HEK293 (cell line): ENCODE results near the gene TTC23L.
A peak's percentile ranks its signal among the peaks of the same experiment; 100 is the strongest.

Source experiments
- CTCF ChIA-PET: fragments of 350-600 bp; formaldehyde crosslinking; extraction: SDS; loops from one replicate; lab custom pipeline; 2021; ENCODE audit warnings: antibody characterized with exemption; lab: Yijun Ruan, JAX
- POLR2A ChIA-PET: fragments of 300-600 bp; formaldehyde crosslinking; extraction: SDS; loops from one replicate; lab custom pipeline; 2020; ENCODE audit warnings: antibody characterized with exemption, inconsistent platforms; lab: Yijun Ruan, JAX
- H3K27ac ChIP-seq: fragments of 200-500 bp; sonication (Bioruptor generic); 2 replicates; pipeline ENCODE4 v1.5.1; 2014; ENCODE audit warnings: low read depth, low read length, control low read depth, inconsistent platforms; ENCODE audit errors: extremely low read depth
- H3K36me3 ChIP-seq, 2 experiments: fragments of 200-500 bp in 1 of 2; sonication (Bioruptor generic) in 1 of 2; 1 replicate in 1 of 2; 2 replicates in 1 of 2; pipeline ENCODE4 v1.5.1; 2014 to 2017; ENCODE audit warnings: inconsistent platforms in 2 of 2, low read length in 2 of 2; ENCODE audit not compliant: control insufficient read depth in 2 of 2, insufficient read depth in 1 of 2
- H3K4me1 ChIP-seq: fragments of 200-500 bp; sonication (Bioruptor generic); 2 replicates; pipeline ENCODE4 v1.5.1; 2014; ENCODE audit warnings: mild to moderate bottlenecking, low read length, inconsistent platforms; ENCODE audit not compliant: control insufficient read depth, insufficient read depth
- H3K4me3 ChIP-seq: 2 replicates; pipeline ENCODE4 v1.5.1; 2011; ENCODE audit warnings: low read depth, mild to moderate bottlenecking, control low read depth, low read length, moderate library complexity
- H3K9me3 ChIP-seq: fragments of 200-500 bp; sonication (Bioruptor generic); 2 replicates; pipeline ENCODE4 v1.5.1; 2014; ENCODE audit warnings: low read depth, low read length, inconsistent platforms; ENCODE audit not compliant: control insufficient read depth, insufficient read depth
- INSM2 ChIP-seq: fragments of 450-650 bp; formaldehyde crosslinking; IDR thresholded peaks from 2 replicates; pipeline ENCODE4 v1.5.1; 2016; ENCODE audit warnings: missing biosample characterization, missing genetic modification characterization
- MEIS1 ChIP-seq: sonication (generic); formaldehyde crosslinking; IDR thresholded peaks from 2 replicates; pipeline ENCODE4 v1.8.1; 2022; ENCODE audit warnings: missing genetic modification reagents, mild to moderate bottlenecking, borderline replicate concordance
- MZF1 ChIP-seq: fragments of 450-650 bp; formaldehyde crosslinking; IDR thresholded peaks from 2 replicates; pipeline ENCODE4 v1.5.1; 2017; ENCODE audit warnings: missing biosample characterization, missing genetic modification characterization, borderline replicate concordance
- RBAK ChIP-seq: fragments of 450-650 bp; formaldehyde crosslinking; IDR thresholded peaks from 2 replicates; pipeline ENCODE4 v1.5.1; 2016; ENCODE audit warnings: missing biosample characterization, missing genetic modification characterization
- REPIN1 ChIP-seq: fragments of 450-650 bp; formaldehyde crosslinking; IDR thresholded peaks from 2 replicates; pipeline ENCODE4 v1.5.1; 2017; ENCODE audit warnings: missing biosample characterization, missing genetic modification characterization, low read depth
- ZBTB1 ChIP-seq: fragments of 450-650 bp; formaldehyde crosslinking; IDR thresholded peaks from 2 replicates; pipeline ENCODE4 v1.5.1; 2016; ENCODE audit warnings: missing biosample characterization, missing genetic modification characterization
- ZFP69B ChIP-seq: fragments of 450-650 bp; formaldehyde crosslinking; IDR thresholded peaks from 2 replicates; pipeline ENCODE4 v1.5.1; 2016; ENCODE audit warnings: missing biosample characterization, missing genetic modification characterization
- ZNF140 ChIP-seq: fragments of 450-650 bp; formaldehyde crosslinking; IDR thresholded peaks from 2 replicates; pipeline ENCODE4 v1.5.1; 2016; ENCODE audit warnings: missing biosample characterization, missing genetic modification characterization
- ZNF18 ChIP-seq: fragments of 450-650 bp; formaldehyde crosslinking; IDR thresholded peaks from 2 replicates; pipeline ENCODE4 v1.5.1; 2016; ENCODE audit warnings: missing biosample characterization, missing genetic modification characterization
- ZNF19 ChIP-seq: fragments of 450-650 bp; formaldehyde crosslinking; IDR thresholded peaks from 2 replicates; pipeline ENCODE4; 2016; ENCODE audit warnings: missing biosample characterization, missing genetic modification characterization, low read depth
- ZNF335 ChIP-seq: fragments of 450-650 bp; formaldehyde crosslinking; conservative IDR thresholded peaks from 2 replicates; pipeline ENCODE4 v1.5.1; 2016; ENCODE audit warnings: missing biosample characterization, missing genetic modification characterization
- ZNF350 ChIP-seq: fragments of 450-650 bp; formaldehyde crosslinking; IDR thresholded peaks from 2 replicates; pipeline ENCODE4 v1.5.0; 2017; ENCODE audit warnings: missing biosample characterization, mild to moderate bottlenecking, missing genetic modification characterization
- ZNF621 ChIP-seq: fragments of 450-650 bp; formaldehyde crosslinking; IDR thresholded peaks from 2 replicates; pipeline ENCODE4 v1.5.1; 2017; ENCODE audit warnings: missing biosample characterization, missing genetic modification characterization
- ZNF658 ChIP-seq: fragments of 450-650 bp; formaldehyde crosslinking; IDR thresholded peaks from 2 replicates; pipeline ENCODE4; 2016; ENCODE audit warnings: missing biosample characterization, missing genetic modification characterization
- ZNF701 ChIP-seq: fragments of 450-650 bp; formaldehyde crosslinking; IDR thresholded peaks from 2 replicates; pipeline ENCODE4 v1.5.1; 2016; ENCODE audit warnings: missing biosample characterization, missing genetic modification characterization
- ZNF791 ChIP-seq: fragments of 450-650 bp; formaldehyde crosslinking; IDR thresholded peaks from 2 replicates; pipeline ENCODE4 v1.5.1; 2016; ENCODE audit warnings: missing biosample characterization, missing genetic modification characterization
- ZNF792 ChIP-seq: fragments of 450-650 bp; formaldehyde crosslinking; IDR thresholded peaks from 2 replicates; pipeline ENCODE4 v1.5.1; 2016; ENCODE audit warnings: missing biosample characterization, missing genetic modification characterization
- ZSCAN18 ChIP-seq: fragments of 450-650 bp; formaldehyde crosslinking; IDR thresholded peaks from 2 replicates; pipeline ENCODE4 v1.5.1; 2016; ENCODE audit warnings: missing biosample characterization, missing genetic modification characterization
- TF ChIP-seq, protein P1 (sequence below): fragments of 450-650 bp; formaldehyde crosslinking; IDR thresholded peaks from 2 replicates; pipeline ENCODE4 v1.5.1; 2016; ENCODE audit warnings: missing biosample characterization, missing genetic modification characterization
- TF ChIP-seq, protein P2 (sequence below): fragments of 450-650 bp; formaldehyde crosslinking; IDR thresholded peaks from 2 replicates; pipeline ENCODE4 v1.5.1; 2016; ENCODE audit warnings: missing biosample characterization, missing genetic modification characterization

TTC23L gene

DNA sequence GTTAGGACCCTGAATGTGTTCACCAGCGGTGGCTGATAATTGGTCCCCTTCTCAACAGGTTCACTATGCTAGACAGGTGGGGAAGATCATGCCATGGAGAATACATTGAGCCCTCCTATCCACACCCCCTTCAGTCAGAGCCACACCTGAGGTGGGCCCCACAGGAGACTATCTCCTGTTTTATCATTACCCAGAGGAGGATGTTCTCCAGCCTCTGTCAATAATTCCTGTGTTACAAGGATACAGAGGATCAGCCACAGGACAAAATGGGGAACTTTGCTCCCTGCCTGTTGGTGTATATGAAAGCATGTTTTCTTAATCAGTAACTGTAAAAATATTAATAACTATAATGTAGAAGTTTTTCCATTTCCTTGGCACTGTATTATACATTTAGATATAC lies 50.4 kb downstream of the TTC23L start:
- TF ChIP-seq, protein P1, sequence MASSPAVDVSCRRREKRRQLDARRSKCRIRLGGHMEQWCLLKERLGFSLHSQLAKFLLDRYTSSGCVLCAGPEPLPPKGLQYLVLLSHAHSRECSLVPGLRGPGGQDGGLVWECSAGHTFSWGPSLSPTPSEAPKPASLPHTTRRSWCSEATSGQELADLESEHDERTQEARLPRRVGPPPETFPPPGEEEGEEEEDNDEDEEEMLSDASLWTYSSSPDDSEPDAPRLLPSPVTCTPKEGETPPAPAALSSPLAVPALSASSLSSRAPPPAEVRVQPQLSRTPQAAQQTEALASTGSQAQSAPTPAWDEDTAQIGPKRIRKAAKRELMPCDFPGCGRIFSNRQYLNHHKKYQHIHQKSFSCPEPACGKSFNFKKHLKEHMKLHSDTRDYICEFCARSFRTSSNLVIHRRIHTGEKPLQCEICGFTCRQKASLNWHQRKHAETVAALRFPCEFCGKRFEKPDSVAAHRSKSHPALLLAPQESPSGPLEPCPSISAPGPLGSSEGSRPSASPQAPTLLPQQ (tag by site-specific recombination) = peak; percentile 28; the same call in 1 of the 2 replicates
- TF ChIP-seq INSM2 (no peak), ZFP69B (tag by site-specific recombination) (0 out of 2 replicates have a peak, but pooled peaks have one; percentile 25)
- H3K27ac ChIP-seq = no peak overlapping the region
- CTCF ChIA-PET = no interaction called here
- no peaks in the 10 kb centered on the region for H3K4me1 ChIP-seq
- no peaks in the 10 kb centered on the region for H3K36me3 ChIP-seq
- H3K9me3 ChIP-seq = no peaks in the 10 kb centered on the region
- no peak overlapping the region for H3K4me3 ChIP-seq
- POLR2A ChIA-PET = no interaction called here

DNA sequence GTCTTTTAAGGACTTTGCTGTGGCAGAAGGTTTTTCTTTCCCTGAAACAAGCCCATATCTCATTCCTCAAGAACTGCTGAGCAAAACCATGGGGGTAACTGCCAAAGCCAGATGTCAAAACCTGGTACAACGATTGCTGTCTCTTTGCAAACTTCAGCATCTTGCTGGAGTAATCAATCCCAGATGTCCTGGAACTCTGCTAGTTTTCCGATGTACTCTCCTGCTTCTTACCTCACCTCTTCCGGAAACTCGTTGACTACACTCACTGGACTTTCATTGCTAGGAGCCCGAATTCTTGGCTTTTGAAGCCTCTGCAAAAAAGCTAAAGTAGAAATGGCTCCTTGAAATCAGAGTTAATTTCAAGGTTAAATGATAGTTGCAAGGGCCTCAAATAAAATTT lies 53.0 kb downstream of the TTC23L start:
- CTCF ChIA-PET = interaction anchor here (7.7 kb wide), 1 partner anchor 406 kb away, joined by 150 read pairs; no protein-coding TSS in a partner anchor
- no peak overlapping the region for H3K27ac ChIP-seq
- TF ChIP-seq ZNF335 = no peak
- TF ChIP-seq, protein P2, sequence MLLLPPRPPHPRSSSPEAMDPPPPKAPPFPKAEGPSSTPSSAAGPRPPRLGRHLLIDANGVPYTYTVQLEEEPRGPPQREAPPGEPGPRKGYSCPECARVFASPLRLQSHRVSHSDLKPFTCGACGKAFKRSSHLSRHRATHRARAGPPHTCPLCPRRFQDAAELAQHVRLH = no peak
- no peak for TF ChIP-seq ZNF140 (tag by site-specific recombination)
- no peak for TF ChIP-seq ZNF701 (tag by site-specific recombination)
- TF ChIP-seq MZF1 (tag by site-specific recombination) = no peak
- TF ChIP-seq ZNF791 (tag by site-specific recombination) = no peak
- no peak for TF ChIP-seq ZNF658
- no peak for TF ChIP-seq ZNF19 (tag by site-specific recombination)
- no peak for TF ChIP-seq ZNF350
- TF ChIP-seq, protein P1 (tag by site-specific recombination) = no peak
- no peak for TF ChIP-seq RBAK (tag by site-specific recombination)
- no peak for TF ChIP-seq ZSCAN18 (tag by site-specific recombination)
- TF ChIP-seq MEIS1 (CRISPR knock-in tag) = no peak
- TF ChIP-seq ZNF18 (tag by site-specific recombination) = no peak
- no peak for TF ChIP-seq ZBTB1
- no peak for TF ChIP-seq ZNF792 (tag by site-specific recombination)
- no peak for TF ChIP-seq ZNF621 (tag by site-specific recombination)
- no peak for TF ChIP-seq REPIN1 (tag by site-specific recombination)
- TF ChIP-seq, all 188 proteins: peak for 0
- H3K9me3 ChIP-seq = no peaks in the 10 kb centered on the region
- no peaks in the 10 kb centered on the region; a peak in 1 of 3 replicates for H3K36me3 ChIP-seq
- no peak overlapping the region for H3K4me3 ChIP-seq
- no peaks in the 10 kb centered on the region for H3K4me1 ChIP-seq
- POLR2A ChIA-PET = no interaction called here
